GM12878 (cell line): ENCODE measurements around the gene FASTK. TPM values are rescaled to one million over a fixed set of nuclear protein-coding genes. Genes with fewer than 3 reads are reported as not detected.

Experiments used
- ATAC-seq: fragments of 200-7000 bp; cut with Tn5 transposase; 3 replicates; pipeline ENCODE4 v1.9.1; 2020; ENCODE audit warnings: mild to moderate bottlenecking, moderate library complexity
- BruUV-seq: library from RNA; stranded (reverse); fragments of 400-500 nt; replicated peaks from 2 replicates; lab custom pipeline; 2021; lab: Mats Ljungman, UMichigan
- CTCF ChIA-PET: fragments of 300-600 bp; sonication (Branson Sonifier 250); formaldehyde crosslinking; extraction: SDS; loops from one replicate; lab custom pipeline; 2021; ENCODE audit warnings: inconsistent platforms; lab: Yijun Ruan, JAX
- POLR2A ChIA-PET: fragments of 350-600 bp; formaldehyde crosslinking; extraction: SDS; loops from one replicate; lab custom pipeline; 2021; ENCODE audit warnings: inconsistent platforms; lab: Charles Lee
- RAD21 ChIA-PET: fragments of 300-600 bp; sonication (Branson Sonifier 250); formaldehyde crosslinking; loops from one replicate; lab custom pipeline; 2023; ENCODE audit warnings: antibody characterized with exemption; ENCODE audit not compliant: unreplicated experiment; lab: Charles Lee
- SMC1A ChIA-PET: fragments of 300-600 bp; sonication (Branson Sonifier 250); formaldehyde crosslinking; loops from one replicate; lab custom pipeline; 2023; ENCODE audit not compliant: unreplicated experiment, uncharacterized antibody; lab: Charles Lee
- DNase-seq: peaks from one replicate; pipeline ENCODE4 v3.0.0-alpha.2; 2011; ENCODE audit warnings: low read depth, low spot score
- FAIRE-seq: peaks from 3 replicates; lab custom pipeline; 2011; peaks lifted over from hg19 to GRCh38; lab: Jason Lieb, UNC
- H2AFZ ChIP-seq: 2 replicates; pipeline ENCODE4 v1.6.0; 2011; ENCODE audit warnings: low read depth, low read length, control low read depth; ENCODE audit not compliant: control insufficient read depth
- H3K27ac ChIP-seq: 2 replicates; pipeline ENCODE4 v1.5.1; 2011; ENCODE audit warnings: control low read depth; ENCODE audit not compliant: control insufficient read depth, insufficient read depth
- H3K27me3 ChIP-seq, 2 experiments: replicated peaks in 1 of 2; 2 replicates each; pipeline versions ENCODE4 v1.6.0 to v1.6.1; 2011; ENCODE audit warnings: low read length in 1 of 2; ENCODE audit not compliant: control insufficient read depth in 2 of 2, insufficient read depth in 2 of 2
- H3K36me3 ChIP-seq, 2 experiments: 2 replicates each; pipeline ENCODE4 v1.5.1; 2011; ENCODE audit warnings: low read length in 1 of 2; ENCODE audit not compliant: control insufficient read depth in 2 of 2, insufficient read depth in 2 of 2
- H3K4me1 ChIP-seq: 2 replicates; pipeline ENCODE4 v1.6.1; 2011; ENCODE audit warnings: mild to moderate bottlenecking, low read length, moderate library complexity, mixed read lengths; ENCODE audit not compliant: control insufficient read depth, insufficient read depth
- H3K4me2 ChIP-seq: 2 replicates; pipeline ENCODE4 v1.6.0; 2011; ENCODE audit warnings: control low read depth; ENCODE audit not compliant: control insufficient read depth, insufficient read depth
- H3K4me3 ChIP-seq: fragments of 200-600 bp; sonication (generic); 2 replicates; pipeline ENCODE4 v1.5.1; 2016
- H3K79me2 ChIP-seq: 2 replicates; pipeline ENCODE4 v1.6.0; 2011; ENCODE audit warnings: low read length; ENCODE audit not compliant: control insufficient read depth, insufficient read depth
- H3K9ac ChIP-seq: 2 replicates; pipeline ENCODE4 v1.8.0; 2011; ENCODE audit warnings: low read length, control low read depth, mixed read lengths; ENCODE audit not compliant: control insufficient read depth, insufficient read depth
- H3K9me3 ChIP-seq: replicated peaks from 3 replicates; pipeline ENCODE4 v1.5.1; 2011; ENCODE audit warnings: mild to moderate bottlenecking, low read length; ENCODE audit not compliant: control insufficient read depth, insufficient read depth
- H4K20me1 ChIP-seq: 2 replicates; pipeline ENCODE4 v1.6.0; 2011; ENCODE audit not compliant: control insufficient read depth, insufficient read depth
- CHD4 ChIP-seq: fragments of 200-600 bp; sonication (generic); IDR thresholded peaks from 2 replicates; pipeline ENCODE4 v1.6.1; 2016; ENCODE audit warnings: mild to moderate bottlenecking
- ESRRA ChIP-seq: IDR thresholded peaks from 2 replicates; pipeline ENCODE4 v1.6.1; 2012; ENCODE audit warnings: mild to moderate bottlenecking, low read length, improper control_type of control experiment
- IKZF2 ChIP-seq, 2 experiments: fragments of 450-650 bp; IDR thresholded peaks; 2 replicates each; pipeline ENCODE4 v1.6.1; 2017; ENCODE audit warnings: mild to moderate bottlenecking in 2 of 2, moderate library complexity in 2 of 2
- LARP7 ChIP-seq: fragments of 450-650 bp; IDR thresholded peaks from 2 replicates; pipeline ENCODE4 v1.6.1; 2017; ENCODE audit warnings: mild to moderate bottlenecking
- MAX ChIP-seq: IDR thresholded peaks from 2 replicates; pipeline ENCODE4 v1.6.1; 2012; ENCODE audit warnings: low read depth, low read length, improper control_type of control experiment
- NFXL1 ChIP-seq: fragments of 450-650 bp; IDR thresholded peaks from 2 replicates; pipeline ENCODE4 v1.6.1; 2017; ENCODE audit warnings: antibody characterized with exemption, mild to moderate bottlenecking, borderline replicate concordance
- NFYB ChIP-seq: IDR thresholded peaks from 2 replicates; pipeline ENCODE4 v1.6.1; 2011; ENCODE audit warnings: low read depth, mild to moderate bottlenecking, low read length, improper control_type of control experiment, moderate library complexity; ENCODE audit not compliant: insufficient read depth
- PML ChIP-seq: IDR thresholded peaks from 2 replicates; pipeline ENCODE4 v1.6.1; 2012; ENCODE audit warnings: low read length, inconsistent platforms
- SREBF1 ChIP-seq: IDR thresholded peaks from 2 replicates; pipeline ENCODE4 v1.6.1; 2012; ENCODE audit warnings: mild to moderate bottlenecking, low read length
- STAT3 ChIP-seq: IDR thresholded peaks from 2 replicates; pipeline ENCODE4 v1.6.1; 2011; ENCODE audit warnings: low read depth, low read length, improper control_type of control experiment
- TCF3 ChIP-seq: IDR thresholded peaks from 2 replicates; pipeline ENCODE4 v1.6.1; 2012; ENCODE audit warnings: low read depth, mild to moderate bottlenecking, low read length, borderline replicate concordance; ENCODE audit not compliant: insufficient read depth
- TCF7 ChIP-seq: IDR thresholded peaks from 2 replicates; pipeline ENCODE4 v1.6.1; 2014; ENCODE audit warnings: antibody characterized with exemption, borderline replicate concordance
- ZNF207 ChIP-seq: fragments of 450-650 bp; IDR thresholded peaks from 2 replicates; pipeline ENCODE4 v1.6.1; 2014; ENCODE audit warnings: antibody characterized with exemption, mild to moderate bottlenecking, borderline replicate concordance
- WGBS: methylation state at CpG from one replicate; pipeline ENCODE4 v1.1.6; 2016; ENCODE audit warnings: low lambda C conversion rate; ENCODE audit not compliant: insufficient replicate concordance, insufficient coverage; ENCODE audit errors: missing lambda C conversion rate; 5-methylcytosine and 5-hydroxymethylcytosine counted together
- in situ Hi-C: fragments of 300-500 bp; cut with MboI; formaldehyde crosslinking; loops from 9 replicates; pipeline ENCODE4 v1.14.3; 2018; ENCODE audit warnings: mixed read lengths
- intact Hi-C: fragments of 100-400 bp; cut with micrococcal nuclease; formaldehyde crosslinking; loops from one replicate; pipeline ENCODE4 v1.14.2; 2022; ENCODE audit not compliant: unreplicated experiment
- polyA plus RNA-seq, 11 experiments: library from polyadenylated mRNA; depleted of rRNA in 4 of 11; unstranded in 6 of 11; stranded (reverse) in 5 of 11; fragments of >200 nt; fragmentation: Nextera tagmentation in 4 of 11; fragmentation: Illumina TruSeq in 1 of 11; extraction: Ambion mirVana in 4 of 11; extraction: Trizol in 1 of 11; gene quantifications; 1 replicate in 1 of 11; 2 replicates in 10 of 11; pipeline versions ENCODE4 v1.2.1 to v1.2.3, GENCODE V29; 2011 to 2016; ENCODE audit warnings: inconsistent platforms in 2 of 11, missing spikeins in 2 of 11, low read depth in 1 of 11
- total RNA-seq, 4 experiments: library from RNA; depleted of rRNA in 3 of 4; stranded (reverse); fragments of >200 nt in 3 of 4; fragmentation: Illumina TruSeq in 1 of 4; extraction: Trizol in 1 of 4; gene quantifications; 2 replicates each; pipeline versions ENCODE4 v1.2.1 to v1.2.3, GENCODE V29; 2013 to 2021
- TF ChIP-seq, protein P1 (sequence below): fragments of 450-650 bp; IDR thresholded peaks from 2 replicates; pipeline ENCODE4 v1.6.1; 2017; ENCODE audit warnings: mild to moderate bottlenecking
- TF ChIP-seq, protein P2 (sequence below): fragments of 450-650 bp; IDR thresholded peaks from 2 replicates; pipeline ENCODE4 v1.6.1; 2016; ENCODE audit warnings: mild to moderate bottlenecking, moderate library complexity, borderline replicate concordance

Gene FASTK
- total and polyA plus RNA-seq, 10 of the 15 experiments (the other 5 are each of a cell fraction or from before 2014, with no cell fraction given): 0.19 to 102 (median 54.5) TPM

DNA sequence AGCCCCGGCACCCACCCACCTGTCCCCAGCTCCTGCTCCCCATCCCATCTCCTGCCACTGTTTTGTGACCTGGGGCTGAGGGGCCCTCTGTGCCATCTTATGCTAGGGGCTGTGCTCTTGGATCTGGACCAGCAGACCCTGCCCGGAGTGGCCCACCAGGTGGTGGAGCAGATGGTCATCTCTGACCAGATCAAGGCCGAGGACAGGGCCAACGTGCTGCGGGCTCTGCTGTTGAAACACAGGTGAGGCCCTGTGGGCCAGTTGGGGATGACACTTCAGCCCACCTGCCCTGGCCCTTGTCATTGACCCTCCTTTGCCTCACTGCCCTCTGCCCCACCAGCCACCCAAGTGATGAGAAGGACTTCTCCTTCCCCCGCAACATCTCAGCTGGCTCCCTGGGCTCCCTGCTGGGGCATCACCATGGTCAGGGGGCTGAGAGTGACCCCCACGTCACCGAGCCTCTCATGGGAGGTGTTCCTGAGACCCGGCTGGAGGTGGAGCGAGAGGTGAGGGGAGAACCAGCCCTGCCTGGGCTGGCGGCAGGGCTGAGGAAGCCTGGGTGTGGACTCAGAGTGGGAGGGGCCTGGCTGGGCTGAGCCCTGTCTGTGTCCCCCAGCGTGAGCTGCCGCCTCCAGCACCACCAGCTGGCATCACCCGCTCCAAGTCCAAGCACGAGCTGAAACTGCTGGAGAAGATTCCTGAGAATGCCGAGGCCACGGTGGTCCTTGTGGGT is 10.6 kb downstream of the FASTK start:
- Histone ChIP-seq H4K20me1 (no peaks in the 10 kb centered on the region), H3K27me3 (no peaks in the 10 kb centered on the region), H3K9ac (no peak overlapping the region), H3K4me2 (no peak overlapping the region), H3K79me2 (no peaks in the 10 kb centered on the region), H2AFZ (no peak overlapping the region), H3K27ac (no peak overlapping the region), H3K9me3 (no peaks in the 10 kb centered on the region), H3K4me3 (no peak overlapping the region), H3K4me1 (no peaks in the 10 kb centered on the region), H3K36me3 (peaks cover 11 to 27% of the 10 kb centered on the region in 2 experiments; a peak in 3 of 4 replicates)
- 92% methylated on average over 17 of the region's 17 CpGs for WGBS
- DNase-seq (no peak), FAIRE-seq (no peak), ATAC-seq (no peak)
- BruUV-seq: no TSS peak
- CTCF ChIA-PET: no interaction called here
- RAD21 ChIA-PET: no interaction called here
- intact Hi-C loops: no loop called here
- TF ChIP-seq, protein P1, sequence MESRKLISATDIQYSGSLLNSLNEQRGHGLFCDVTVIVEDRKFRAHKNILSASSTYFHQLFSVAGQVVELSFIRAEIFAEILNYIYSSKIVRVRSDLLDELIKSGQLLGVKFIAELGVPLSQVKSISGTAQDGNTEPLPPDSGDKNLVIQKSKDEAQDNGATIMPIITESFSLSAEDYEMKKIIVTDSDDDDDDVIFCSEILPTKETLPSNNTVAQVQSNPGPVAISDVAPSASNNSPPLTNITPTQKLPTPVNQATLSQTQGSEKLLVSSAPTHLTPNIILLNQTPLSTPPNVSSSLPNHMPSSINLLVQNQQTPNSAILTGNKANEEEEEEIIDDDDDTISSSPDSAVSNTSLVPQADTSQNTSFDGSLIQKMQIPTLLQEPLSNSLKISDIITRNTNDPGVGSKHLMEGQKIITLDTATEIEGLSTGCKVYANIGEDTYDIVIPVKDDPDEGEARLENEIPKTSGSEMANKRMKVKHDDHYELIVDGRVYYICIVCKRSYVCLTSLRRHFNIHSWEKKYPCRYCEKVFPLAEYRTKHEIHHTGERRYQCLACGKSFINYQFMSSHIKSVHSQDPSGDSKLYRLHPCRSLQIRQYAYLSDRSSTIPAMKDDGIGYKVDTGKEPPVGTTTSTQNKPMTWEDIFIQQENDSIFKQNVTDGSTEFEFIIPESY: no peak
- TF ChIP-seq NFXL1 (no peak), TCF7 (no peak), NFYB (no peak), STAT3 (no peak), CHD4 (no peak), MAX (no peak), IKZF2 (IDR thresholded peaks at IDR 0.05) (no peak), ZNF207 (no peak), SREBF1 (no peak), TCF3 (no peak), PML (no peak), LARP7 (no peak), ESRRA (no peak)
- TF ChIP-seq, protein P2, sequence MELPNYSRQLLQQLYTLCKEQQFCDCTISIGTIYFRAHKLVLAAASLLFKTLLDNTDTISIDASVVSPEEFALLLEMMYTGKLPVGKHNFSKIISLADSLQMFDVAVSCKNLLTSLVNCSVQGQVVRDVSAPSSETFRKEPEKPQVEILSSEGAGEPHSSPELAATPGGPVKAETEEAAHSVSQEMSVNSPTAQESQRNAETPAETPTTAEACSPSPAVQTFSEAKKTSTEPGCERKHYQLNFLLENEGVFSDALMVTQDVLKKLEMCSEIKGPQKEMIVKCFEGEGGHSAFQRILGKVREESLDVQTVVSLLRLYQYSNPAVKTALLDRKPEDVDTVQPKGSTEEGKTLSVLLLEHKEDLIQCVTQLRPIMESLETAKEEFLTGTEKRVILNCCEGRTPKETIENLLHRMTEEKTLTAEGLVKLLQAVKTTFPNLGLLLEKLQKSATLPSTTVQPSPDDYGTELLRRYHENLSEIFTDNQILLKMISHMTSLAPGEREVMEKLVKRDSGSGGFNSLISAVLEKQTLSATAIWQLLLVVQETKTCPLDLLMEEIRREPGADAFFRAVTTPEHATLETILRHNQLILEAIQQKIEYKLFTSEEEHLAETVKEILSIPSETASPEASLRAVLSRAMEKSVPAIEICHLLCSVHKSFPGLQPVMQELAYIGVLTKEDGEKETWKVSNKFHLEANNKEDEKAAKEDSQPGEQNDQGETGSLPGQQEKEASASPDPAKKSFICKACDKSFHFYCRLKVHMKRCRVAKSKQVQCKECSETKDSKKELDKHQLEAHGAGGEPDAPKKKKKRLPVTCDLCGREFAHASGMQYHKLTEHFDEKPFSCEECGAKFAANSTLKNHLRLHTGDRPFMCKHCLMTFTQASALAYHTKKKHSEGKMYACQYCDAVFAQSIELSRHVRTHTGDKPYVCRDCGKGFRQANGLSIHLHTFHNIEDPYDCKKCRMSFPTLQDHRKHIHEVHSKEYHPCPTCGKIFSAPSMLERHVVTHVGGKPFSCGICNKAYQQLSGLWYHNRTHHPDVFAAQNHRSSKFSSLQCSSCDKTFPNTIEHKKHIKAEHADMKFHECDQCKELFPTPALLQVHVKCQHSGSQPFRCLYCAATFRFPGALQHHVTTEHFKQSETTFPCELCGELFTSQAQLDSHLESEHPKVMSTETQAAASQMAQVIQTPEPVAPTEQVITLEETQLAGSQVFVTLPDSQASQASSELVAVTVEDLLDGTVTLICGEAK: no peak
- POLR2A ChIA-PET: no interaction called here
- SMC1A ChIA-PET: no interaction called here
- in situ Hi-C loops: no loop called here
